OCI-M1 (cell line): Measurements from ENCODE around the gene ANKRD27.
"Not testable (repeated sequence)": the region's sequence is repeated elsewhere in the genome, so short reads cannot be mapped to it uniquely, and the experiment has no call there.

Experiments
- DNase-seq: peaks from one replicate; lab custom pipeline; 2025; lab: John Stamatoyannopoulos, UW

ANKRD27 gene

DNA sequence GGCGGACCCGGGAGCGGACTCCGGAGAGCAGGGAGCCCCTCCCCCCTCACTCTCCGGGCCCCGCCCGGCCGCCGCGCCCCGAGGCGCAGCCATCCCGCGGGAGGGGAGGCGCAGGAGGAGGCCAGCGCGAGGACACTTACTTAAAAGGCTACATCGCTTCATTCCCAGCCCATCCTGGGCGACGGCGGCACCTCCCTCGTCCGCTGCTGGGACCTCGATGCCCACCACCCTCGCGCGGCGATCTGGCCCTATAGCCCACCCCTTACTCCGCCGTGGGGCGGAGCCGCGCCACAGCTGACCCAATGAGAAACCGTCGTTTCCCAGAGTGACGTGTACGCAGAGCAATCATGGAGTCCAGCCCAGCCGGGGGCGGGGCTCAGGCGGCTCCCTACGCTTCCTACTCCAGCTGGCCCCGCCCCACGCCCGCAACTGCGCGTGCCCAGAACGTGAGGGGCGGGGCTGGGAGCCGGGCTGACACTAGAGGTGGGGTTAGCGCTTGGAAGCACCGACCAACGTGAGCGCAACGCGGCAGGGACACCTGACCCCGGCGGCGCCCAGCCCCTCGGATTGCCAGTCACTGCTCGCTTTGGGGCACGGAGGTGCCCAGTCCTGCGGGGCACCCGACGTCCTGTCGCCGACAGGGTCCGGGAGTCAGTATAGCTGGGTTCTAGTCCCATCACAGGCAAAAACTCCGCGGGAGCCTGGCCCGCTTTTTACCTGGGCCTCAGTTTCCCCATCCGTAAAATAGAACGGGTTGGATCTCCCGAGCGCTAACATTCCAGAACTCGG is at the start of gene ANKRD27:
ANKRD27 (minus strand) TSS at position 250 of the 789 bp plus-strand sequence. CDS start 16,165 bp downstream, outside the sequence.
- peak; percentile 100 for DNase-seq

DNA sequence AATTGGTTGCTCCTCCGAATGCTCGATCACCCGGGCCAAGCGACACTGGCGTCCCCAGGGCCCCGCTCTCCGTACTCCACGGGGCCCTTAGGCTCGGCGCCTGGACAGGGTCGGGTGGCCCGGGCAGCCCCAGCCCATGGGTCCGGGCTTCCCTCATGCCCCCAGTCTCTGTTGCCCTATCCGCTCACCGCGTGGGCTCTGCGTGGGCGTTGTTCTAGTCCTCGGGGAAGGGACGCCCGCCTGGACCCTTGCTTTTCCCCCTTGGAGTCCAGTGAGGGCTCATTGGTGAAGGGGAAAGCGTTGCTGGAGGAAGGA is 45.9 kb upstream of the ANKRD27 start:
- DNase-seq: no peak

DNA sequence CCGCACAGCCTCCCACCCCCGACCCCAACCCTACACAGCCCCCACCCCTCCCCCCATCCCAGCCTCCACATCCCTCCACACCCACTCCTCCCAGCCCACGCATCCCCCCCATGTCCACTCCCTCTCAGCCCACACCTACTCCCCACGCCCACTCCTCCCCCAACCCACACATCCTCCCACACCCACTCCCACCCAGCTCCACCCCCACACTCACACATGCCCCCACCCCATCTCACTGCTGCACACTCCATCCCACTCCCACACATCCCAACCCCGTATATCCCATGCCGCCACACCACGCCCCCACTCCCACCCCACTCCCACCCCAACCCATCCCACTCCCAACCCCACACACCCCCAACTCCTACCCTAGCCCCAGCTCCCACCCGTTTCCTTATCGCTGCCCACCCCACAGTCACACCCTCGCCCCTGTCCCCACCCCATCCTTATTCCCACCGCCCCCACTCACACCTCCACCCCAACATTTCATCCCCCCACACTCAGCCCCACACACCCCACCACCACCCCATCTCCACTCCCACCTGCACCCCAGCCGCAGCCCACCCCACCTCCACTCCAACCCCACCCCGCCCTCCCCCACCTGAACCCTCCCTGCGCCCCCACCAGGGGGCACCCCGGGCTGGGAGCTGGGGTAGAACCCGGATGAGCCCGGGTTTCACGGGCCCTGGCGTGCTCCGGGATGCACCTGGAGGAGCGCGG is 45.4 kb upstream of the ANKRD27 start:
- DNase-seq: no peak

DNA sequence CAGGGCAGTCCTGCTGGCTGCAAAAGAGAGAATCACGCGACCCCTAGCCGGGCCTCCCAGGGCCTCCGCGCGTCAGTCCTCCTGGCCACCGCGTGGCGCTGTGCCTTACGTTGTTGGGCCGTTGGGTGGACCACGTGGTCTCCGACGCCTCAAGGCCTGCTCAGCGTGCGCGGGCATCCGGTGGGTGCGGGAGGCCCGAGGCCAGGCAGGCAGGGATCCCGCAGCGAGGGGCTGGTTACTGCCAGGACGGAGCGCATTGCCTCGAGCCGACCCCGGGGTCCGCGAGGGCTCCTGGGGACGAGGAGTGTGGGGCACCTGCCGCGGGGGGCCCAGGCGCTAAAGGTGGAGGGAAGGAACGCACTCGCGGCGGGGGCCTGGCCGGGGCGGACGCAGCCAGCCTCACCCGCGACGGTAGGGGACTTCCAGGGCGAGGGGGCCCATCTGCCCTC is 44.7 kb upstream of the ANKRD27 start, which contains the start of gene TDRD12:
TDRD12 (plus strand) TSS at position 157 of the 449 bp plus-strand sequence. CDS start 306 bp downstream, outside the sequence.
- no peak for DNase-seq

DNA sequence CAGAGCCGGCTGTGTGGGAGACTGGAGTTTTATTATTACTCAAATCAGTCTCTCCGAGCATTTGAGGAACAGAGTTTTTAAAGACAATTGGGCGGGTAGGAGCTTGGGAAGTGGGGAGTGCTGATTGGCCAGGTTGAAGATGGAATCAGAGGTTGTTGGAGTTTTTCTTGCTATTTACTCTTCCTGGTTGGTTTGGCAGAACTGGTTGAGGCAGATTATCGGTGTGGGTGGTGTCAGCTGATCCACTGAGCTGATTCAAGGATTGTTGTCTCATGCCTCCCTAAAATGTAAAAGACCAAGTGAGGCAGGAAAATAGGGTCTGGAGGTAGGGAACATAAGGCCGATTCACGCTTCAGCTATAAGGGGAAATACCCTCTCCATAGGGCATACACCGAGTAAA is 43.3 kb upstream of the ANKRD27 start:
- DNase-seq: peak; percentile 21

DNA sequence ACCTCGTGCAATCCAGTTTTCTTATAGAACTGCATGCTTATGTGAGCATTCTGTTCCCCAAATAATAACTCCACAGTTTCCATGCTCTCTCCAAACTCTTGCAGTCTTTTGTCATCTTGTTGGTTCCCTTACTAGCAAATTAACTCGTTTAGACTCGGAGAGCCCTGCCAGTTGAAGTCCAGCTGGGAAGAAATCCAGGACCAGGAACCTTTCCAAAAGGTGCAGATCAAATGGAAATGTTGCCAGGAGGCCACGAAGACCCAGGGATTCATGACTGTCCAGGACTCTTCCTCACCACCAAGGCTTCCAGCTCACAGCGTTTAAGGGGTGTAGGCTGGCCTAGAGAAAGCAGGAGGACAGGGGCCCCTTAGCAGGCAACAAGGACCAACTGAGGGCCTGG is 42.5 kb upstream of the ANKRD27 start:
- DNase-seq: no peak

DNA sequence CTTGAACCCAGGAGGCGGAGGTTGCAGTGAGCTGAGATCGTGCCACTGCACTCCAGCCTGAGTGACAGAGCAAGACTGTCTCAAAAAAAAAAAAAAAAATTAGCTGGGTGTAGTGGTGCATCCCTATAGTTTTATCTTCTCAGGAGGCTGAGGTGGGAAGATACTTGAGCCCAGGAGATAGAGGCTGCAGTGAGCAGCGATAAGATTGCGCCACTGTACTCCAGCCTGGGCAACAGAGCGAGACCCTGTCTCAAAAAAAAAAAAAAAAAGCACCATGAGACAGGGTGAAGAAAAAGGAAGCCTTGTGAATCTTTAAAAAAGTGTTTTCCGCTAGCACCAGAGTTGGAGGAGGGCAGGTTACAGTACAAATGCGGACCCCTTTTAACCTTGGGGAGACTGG is 41.2 kb upstream of the ANKRD27 start:
- not testable (repeated sequence) for DNase-seq

DNA sequence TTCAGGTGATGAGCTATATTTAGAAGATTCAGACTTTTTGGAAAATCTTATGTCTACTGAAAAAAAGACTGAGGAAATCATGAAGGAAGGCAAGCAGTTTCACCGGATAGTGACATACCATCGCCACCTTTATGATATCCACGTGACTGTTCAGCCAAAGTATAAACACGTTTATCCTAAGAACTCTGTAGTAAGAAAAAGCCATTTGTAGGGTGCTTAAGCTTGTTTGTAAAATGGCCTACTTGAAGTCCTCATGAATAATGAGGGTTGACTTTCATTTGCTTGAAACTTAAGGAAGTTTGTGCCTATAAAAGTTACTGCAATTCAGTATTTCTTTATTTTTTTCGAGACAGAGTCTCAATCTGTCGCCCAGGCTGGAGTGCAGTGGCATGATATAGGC is 36.8 kb upstream of the ANKRD27 start:
- no peak for DNase-seq

DNA sequence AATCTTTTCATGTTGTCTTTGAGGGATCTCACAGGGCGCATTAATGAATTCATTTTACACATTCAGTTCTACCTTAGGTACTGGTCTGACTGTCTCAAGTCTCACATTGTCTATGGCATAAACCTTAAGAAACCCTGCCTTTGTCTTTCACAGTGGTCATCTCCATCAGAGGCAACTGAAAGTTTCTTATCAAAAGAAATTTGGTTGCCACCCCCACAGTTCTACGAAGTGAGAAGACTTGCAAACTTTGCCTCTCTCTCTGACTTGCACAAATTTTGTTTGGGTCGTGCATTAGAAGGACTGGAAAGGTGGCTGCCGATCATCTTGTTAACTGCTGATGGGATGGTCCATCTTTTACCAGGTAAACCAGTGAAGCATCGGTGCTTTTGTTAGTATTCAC is 34.1 kb upstream of the ANKRD27 start:
- peak; percentile 22 for DNase-seq

DNA sequence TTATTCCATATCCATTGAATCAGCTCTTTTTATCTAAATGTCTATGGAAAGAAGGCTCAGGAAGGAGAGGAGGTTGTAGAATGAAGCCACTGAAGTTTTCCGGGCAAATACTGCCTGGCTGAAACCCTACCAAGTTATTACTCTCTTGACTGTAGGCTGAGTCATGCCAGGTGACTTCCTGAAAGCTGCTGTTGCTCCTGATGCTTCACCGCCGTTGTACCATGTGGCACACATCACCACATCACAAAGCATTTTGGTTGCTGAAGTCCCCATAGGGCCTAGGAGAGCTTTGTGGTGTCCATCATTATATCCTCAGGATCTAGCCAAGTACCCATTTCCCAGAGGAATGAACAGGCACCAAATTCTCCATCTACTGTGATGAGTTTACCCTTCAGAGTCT is 33.5 kb upstream of the ANKRD27 start:
- DNase-seq: no peak

DNA sequence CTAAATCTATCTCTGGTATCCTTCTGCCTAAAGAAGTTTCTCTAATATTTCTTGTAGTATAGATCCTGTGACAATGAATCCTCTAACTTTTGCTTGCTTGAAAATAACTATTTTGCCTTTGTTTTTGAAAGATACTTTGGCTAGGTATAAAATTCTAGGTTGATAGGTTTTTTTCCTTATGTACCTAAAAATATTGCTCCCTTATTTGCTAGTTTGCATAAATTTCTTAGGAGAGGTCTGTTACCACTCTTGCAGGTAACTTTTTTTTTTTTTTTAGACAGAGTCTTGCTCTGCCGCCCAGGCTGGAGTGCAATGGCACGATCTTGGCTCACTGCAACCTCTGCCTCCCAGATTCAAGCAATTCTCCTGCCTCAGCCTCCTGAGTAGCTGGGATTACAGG is 29.0 kb upstream of the ANKRD27 start:
- not testable (repeated sequence) for DNase-seq

DNA sequence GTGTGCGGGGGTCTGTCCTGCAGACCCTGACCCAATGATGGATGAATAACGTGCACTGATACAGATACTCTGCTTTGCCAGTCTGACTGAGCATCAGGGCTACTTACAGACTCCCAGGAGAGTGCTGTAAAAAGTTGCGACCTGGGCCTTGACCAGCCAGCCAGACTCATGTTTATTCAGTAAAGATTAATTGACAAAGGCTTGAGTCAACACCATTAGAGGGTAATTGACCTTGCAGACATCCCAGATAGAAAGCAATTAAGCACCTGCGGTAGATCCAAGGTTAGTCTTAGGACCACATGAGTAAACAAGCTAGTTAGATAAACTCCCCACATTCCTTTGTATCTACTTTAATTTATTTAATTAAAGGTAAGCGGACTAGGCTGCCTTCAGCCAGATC is 27.0 kb upstream of the ANKRD27 start:
- DNase-seq: no peak

DNA sequence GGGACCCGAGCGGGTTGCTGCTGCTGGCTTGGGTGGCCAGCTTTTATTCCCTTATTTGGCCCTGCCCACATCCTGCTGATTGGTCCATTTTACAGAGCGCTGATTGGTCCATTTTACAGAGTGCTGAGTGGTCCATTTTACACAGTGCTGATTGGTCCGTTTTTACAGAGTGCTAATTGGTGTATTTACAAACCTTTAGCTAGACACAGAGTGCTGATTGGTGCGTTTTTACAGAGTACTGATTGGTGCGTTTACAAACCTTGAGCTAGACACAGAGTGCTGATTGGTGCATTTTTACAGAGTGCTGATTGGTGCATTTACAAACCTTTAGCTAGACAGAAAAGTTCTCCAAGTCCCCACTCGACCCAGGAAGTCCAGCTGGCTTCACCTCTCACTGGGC is 25.1 kb upstream of the ANKRD27 start:
- DNase-seq: not testable (repeated sequence)

DNA sequence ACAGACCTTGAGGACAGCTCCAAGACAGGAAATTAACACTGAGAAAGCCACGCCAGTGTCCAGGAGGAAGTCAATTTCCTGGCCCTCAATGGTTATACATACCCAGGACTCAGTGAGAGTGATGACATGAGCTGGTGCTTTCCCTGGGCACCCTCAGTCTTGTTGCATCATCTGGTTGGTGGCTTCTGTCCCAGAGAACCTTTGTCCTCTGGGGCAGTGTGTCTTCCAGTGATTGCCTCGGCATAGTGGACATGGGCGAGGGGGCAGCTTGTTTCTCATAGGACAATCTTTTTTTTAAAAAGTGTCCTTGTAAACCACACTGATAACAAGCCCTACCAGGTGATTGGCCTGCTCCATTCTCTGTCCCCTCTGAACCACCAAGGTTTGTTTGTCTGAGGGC is 21.8 kb upstream of the ANKRD27 start:
- DNase-seq: not testable (repeated sequence)

DNA sequence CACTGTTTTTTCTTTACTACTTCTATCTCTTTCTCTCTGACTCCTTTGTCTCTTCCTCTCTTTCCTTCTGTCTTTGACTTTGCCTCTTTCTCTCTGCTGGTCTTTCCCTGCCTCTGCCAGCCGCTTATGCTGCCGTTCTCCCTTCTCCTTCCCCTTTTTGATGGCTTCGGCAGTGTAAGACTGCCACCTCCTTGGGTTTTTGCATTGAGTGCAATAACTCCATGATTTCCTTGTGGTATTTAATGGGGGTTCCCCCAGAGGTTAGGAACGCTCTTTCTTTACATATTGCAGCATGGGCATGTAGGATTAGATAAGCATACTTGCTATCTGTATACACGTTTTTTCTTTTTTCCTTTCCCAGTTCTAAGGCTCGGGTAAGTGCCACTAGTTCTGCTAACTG is 20.5 kb upstream of the ANKRD27 start:
- peak; percentile 22 for DNase-seq

DNA sequence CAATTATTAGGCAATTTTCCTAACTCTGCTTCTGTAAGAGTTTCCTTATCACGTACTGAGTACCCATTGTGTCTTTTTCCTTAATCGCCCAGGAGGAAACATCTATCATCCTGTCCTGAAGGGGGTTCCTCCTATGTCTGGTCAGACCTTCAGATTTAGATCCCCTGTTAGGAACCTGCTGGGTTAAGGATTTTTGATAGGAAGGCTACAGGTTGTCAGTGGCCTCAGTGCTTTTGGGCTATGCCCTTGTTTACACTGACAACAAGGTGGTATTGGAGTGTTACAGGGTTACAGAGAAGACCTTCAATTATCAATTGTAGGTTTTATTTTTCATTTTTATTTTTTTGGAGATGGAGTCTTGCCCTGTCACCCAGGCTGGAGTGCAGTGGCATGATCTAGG is 19.9 kb upstream of the ANKRD27 start:
- DNase-seq: not testable (repeated sequence)

DNA sequence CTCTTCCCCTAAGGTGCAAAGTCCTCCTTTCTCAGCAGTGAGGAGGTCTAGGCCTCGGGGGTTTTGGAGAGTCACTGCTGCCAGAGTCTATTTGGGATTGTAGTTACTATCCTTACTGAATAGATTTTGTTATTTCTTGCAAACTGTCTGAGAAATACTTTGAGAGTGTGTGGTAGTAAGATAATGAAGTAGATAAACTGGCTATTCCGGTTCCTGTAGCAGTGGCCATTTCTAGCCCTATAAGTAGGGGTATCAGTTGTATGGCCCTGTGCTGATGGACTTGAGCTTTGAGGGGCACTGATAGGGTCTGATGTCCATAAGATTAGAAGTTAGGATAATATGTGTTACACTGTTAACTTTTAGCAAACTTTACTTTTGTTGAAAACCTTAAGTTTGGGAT is 19.3 kb upstream of the ANKRD27 start:
- DNase-seq: not testable (repeated sequence)

DNA sequence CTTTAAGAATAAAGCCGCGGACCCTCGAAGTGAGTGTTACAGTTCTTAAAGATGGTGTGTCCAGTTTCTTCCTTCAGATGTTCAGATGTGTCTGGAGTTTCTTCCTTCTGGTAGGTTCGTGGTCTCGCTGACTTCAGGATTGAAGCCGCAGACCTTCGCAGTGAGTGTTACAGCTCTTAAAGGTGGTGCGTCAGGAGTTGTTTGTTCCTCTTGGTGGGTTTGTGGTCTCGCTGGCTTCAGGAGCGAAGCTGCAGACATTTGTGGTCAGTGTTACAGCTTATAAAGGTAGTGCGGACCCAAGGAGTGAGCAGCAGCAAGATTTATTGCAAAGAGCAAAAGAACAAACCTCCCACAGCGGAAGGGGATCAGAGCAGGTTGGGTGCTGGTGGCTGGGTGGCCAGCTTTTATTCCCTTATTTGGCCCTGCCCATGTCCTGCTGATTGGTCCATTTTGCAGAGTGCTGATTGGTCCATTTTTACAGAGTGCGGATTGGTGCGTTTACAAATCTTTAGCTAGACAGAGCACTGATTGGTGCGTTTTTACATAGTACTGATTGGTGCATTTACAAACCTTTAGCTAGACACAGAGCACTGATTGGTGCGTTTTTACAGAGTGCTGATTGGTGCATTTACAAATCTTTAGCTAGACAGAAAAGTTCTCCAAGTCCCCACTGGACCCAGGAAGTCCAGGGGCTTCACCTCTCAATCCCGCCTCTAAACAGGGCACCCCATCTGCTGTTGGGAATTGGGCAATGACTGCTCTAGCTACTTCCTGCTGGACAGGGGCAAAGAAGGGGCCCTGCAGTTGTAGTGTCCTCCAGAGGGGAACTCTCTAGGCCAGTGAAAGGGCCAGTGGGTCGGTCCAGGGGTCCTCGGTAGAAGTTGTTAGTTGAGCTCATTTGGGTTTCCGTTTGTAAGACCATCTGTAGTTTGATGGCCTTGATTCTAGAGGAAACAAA is 18.4 kb upstream of the ANKRD27 start:
- peak; percentile 81 for DNase-seq

DNA sequence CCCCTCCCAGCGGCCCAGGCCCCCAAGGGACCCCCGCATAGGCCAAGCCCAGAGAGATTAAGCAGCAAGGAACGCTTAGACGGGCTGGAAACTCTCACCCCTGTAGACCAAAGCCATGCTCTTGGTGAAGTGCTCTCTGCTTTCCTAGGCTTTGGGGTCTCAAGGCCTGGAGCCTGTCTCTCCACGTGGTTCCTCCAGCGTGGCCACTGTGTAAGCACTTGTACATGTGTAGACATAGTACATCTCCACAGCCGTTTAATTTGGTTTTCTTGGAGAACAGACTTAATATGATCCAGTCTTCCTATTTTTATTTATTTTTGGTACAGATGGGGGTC is 17.7 kb upstream of the ANKRD27 start:
- peak; percentile 57 for DNase-seq

DNA sequence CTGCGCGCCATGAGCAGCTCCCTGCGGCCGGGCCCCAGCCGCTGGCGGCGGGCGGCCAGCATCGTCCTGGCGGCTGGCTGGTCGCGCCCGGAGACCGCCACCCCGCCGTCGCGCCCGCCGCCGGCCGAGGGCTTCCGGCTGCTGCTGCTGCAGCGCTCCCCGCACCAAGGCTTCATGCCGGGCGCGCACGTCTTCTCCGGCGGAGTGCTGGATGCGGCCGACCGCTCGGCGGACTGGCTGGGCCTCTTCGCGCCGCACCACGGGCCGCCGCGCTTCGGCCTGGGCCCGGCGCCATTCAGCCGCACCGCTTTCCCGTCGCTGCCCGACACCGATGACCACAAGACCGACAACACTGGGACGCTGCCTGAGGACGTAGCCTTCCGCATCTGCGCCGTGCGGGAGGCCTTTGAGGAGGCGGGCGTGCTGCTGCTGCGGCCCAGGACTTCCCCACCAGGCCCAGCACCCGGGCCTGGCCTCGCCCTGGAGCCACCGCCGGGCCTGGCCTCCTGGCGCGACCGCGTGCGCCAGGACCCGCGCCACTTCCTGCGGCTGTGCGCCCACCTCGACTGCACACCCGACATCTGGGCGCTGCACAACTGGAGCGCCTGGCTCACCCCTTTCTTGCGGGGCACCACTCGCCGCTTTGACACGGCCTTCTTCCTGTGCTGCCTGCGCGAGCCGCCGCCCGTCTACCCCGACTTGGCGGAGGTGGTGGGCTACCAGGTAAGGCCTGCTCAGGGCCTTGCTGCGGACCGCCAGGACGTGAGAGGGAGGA is 17.2 kb upstream of the ANKRD27 start:
- DNase-seq: peak; percentile 65

DNA sequence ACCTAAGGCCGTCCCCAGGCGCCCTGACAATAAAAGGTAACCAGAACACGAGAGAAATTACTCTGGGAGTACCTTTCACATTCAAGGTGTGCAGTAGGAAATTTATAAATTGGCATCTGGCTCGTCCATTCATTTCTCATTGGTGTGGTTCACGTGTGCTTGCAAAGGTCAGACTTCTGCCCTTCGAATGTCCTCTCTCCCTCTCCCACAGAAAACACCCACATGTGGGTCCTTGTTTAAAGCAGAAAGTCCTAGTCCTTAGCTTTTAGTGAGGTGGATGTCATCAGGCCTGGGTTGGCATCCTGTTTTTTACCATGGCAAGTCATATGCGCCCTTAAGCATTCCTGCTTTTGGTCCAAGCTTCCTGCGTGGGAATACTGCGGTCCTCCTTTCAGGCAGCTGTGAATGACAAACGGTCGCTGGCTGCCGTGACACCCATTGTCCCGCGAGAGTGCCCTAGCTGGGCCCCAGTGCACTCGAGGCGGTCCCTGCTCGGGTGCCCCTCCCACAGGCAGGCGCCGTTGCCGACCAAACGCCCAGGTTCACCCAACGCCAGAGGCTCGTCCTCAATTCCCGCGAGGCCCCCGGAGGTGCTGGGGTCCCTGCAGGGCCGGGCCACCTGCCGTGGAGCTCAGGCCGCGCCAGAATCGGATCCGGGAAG is 16.4 kb upstream of the ANKRD27 start, which contains the start of gene NUDT19:
NUDT19 (plus strand) TSS at position 531 of the 661 bp plus-strand sequence. CDS start 140 bp downstream, outside the sequence.
- peak; percentile 91 for DNase-seq
